Measurements from ENCODE around the gene RANBP17. TPM values are rescaled to one million over a fixed set of nuclear protein-coding genes. Genes with fewer than 3 reads are reported as not detected.

The RANBP17 gene
- total and polyA plus RNA-seq, 2 experiments from 2014 or later = 43.8 to 53.1 TPM

GRCh38 chr5:171291371-171291770, 429.6 kb downstream of the RANBP17 start (continued):
- no peak for TF ChIP-seq CTCF (conservative IDR thresholded peaks at IDR 0.05; ENCODE audit: low read depth in 2 of 2)
- no peak for TF ChIP-seq NANOG (IDR thresholded peaks at IDR 0.05; ENCODE audit: borderline replicate concordance)
- TF ChIP-seq ZNF462 (CRISPR knock-in tag; IDR thresholded peaks at IDR 0.05) = no peak
- TF ChIP-seq JUNB (IDR thresholded peaks at IDR 0.05; ENCODE audit: unreplicated experiment) = no peak

GRCh38 chr5:171295299-171295698, 433.5 kb downstream of the RANBP17 start:
- H3F3A ChIP-seq (replicated peaks; ENCODE audit: low read depth) = no peaks in the 10 kb centered on the region
- no peaks in the 10 kb centered on the region for H3K9me2 ChIP-seq (ENCODE audit: insufficient read depth)
- H4K20me1 ChIP-seq (replicated peaks; ENCODE audit: insufficient read depth) = 0 out of 2 replicates have a peak, but pooled peaks cover 3% of the 10 kb centered on the region
- Mint-ChIP-seq H3K27ac (no peak overlapping the region), H3K36me3 (ENCODE audit: low read depth) (no peaks in the 10 kb centered on the region), H3K27me3 (ENCODE audit: insufficient read depth, low read depth, poor library complexity) (peaks cover 4% of the 10 kb centered on the region), H3K4me3 (no peak overlapping the region), H3K9me3 (no peaks in the 10 kb centered on the region), H3K4me1 (peaks cover 2% of the 10 kb centered on the region; the same call in 2 of the 3 replicates)
- no peak overlapping the region for H3K27ac ChIP-seq (ENCODE audit: low read depth)
- H3K36me3 ChIP-seq (ENCODE audit: insufficient read depth) = no peaks in the 10 kb centered on the region
- no peak overlapping the region for H3K4me2 ChIP-seq
- H3K79me2 ChIP-seq (replicated peaks; ENCODE audit: insufficient read depth) = no peaks in the 10 kb centered on the region
- no peak overlapping the region for H2AFZ ChIP-seq
- no peak for ATAC-seq
- H3K27me3 ChIP-seq (ENCODE audit: insufficient read depth) = 0 out of 2 replicates have a peak, but pooled peaks cover 4% of the 10 kb centered on the region
- no peak overlapping the region for H3K4me3 ChIP-seq
- H3K4me1 ChIP-seq (ENCODE audit: insufficient read depth) = peaks cover 5% of the 10 kb centered on the region; the same call in 1 of the 2 replicates
- DNase-seq (ENCODE audit: low spot score) = no peak
- TF ChIP-seq STAT1 (IDR thresholded peaks at IDR 0.05; ENCODE audit: unreplicated experiment) (no peak), ZNF462 (CRISPR knock-in tag; IDR thresholded peaks at IDR 0.05) (no peak), NANOG (IDR thresholded peaks at IDR 0.05; ENCODE audit: borderline replicate concordance) (no peak), EZH2 (IDR thresholded peaks at IDR 0.05; ENCODE audit: low read depth, unreplicated experiment) (no peak), ZNF331 (CRISPR knock-in tag; IDR thresholded peaks at IDR 0.05; ENCODE audit: low read depth) (no peak), ZNF114 (CRISPR knock-in tag; IDR thresholded peaks at IDR 0.05) (no peak)

Data from GM23338 (cell line).